Activated B cell treated with CpG ODN at 0.5 μM for 24 hours (primary cell): Measurements from ENCODE around the gene OLFML2A. TPM values are rescaled to one million over a fixed set of nuclear protein-coding genes. Genes with fewer than 3 reads are reported as not detected.
"Not testable (repeated sequence)": the region's sequence is repeated elsewhere in the genome, so short reads cannot be mapped to it uniquely, and the experiment has no call there.

Experiments used
- ATAC-seq: fragments of 200-7000 bp; cut with Tn5 transposase; one replicate; pipeline ENCODE4 v1.10.0; 2021; ENCODE audit warnings: low read depth, mild to moderate bottlenecking, moderate library complexity
- CTCF ChIA-PET: fragments of 350-600 bp; sonication (Branson Sonifier 250); formaldehyde crosslinking; loops from one replicate; lab custom pipeline; 2021; ENCODE audit warnings: antibody characterized with exemption; lab: Charles Lee
- POLR2A ChIA-PET: fragments of 350-600 bp; sonication (Branson Sonifier 250); formaldehyde crosslinking; loops from one replicate; lab custom pipeline; 2021; ENCODE audit warnings: antibody characterized with exemption; lab: Charles Lee
- DNase-seq: peaks from one replicate; pipeline ENCODE4 v3.0.0; 2022
- H3K27ac Mint-ChIP-seq: one replicate; pipeline ENCODE4 v1.8.0; 2020; ENCODE audit warnings: mixed read lengths
- H3K27me3 Mint-ChIP-seq: one replicate; pipeline ENCODE4 v1.8.0; 2021; ENCODE audit warnings: mixed read lengths
- H3K36me3 Mint-ChIP-seq: one replicate; pipeline ENCODE4 v1.8.0; 2021; ENCODE audit warnings: low read depth, mixed read lengths
- H3K4me1 Mint-ChIP-seq: one replicate; pipeline ENCODE4 v1.8.0; 2021; ENCODE audit warnings: mixed read lengths
- H3K4me3 Mint-ChIP-seq: one replicate; pipeline ENCODE4 v1.8.0; 2020; ENCODE audit warnings: mild to moderate bottlenecking, mixed read lengths
- H3K9me3 Mint-ChIP-seq: one replicate; pipeline ENCODE4 v1.8.0; 2020; ENCODE audit warnings: mixed read lengths
- intact Hi-C: fragments of 100-400 bp; cut with micrococcal nuclease; formaldehyde crosslinking; loops from one replicate; pipeline ENCODE4 v1.15.1; 2024
- total RNA-seq: library from RNA; stranded (reverse); gene quantifications from 2 replicates; pipeline ENCODE4 v1.2.3, GENCODE V29; 2022
- TF ChIP-seq, protein P1 (sequence below): fragments of 200-600 bp; IDR thresholded peaks from one replicate; pipeline ENCODE4 v1.8.0; 2022; ENCODE audit warnings: antibody characterized with exemption, mild to moderate bottlenecking

The OLFML2A gene
- total RNA-seq, 1 donor from 2014 or later = 0.78 TPM

DNA sequence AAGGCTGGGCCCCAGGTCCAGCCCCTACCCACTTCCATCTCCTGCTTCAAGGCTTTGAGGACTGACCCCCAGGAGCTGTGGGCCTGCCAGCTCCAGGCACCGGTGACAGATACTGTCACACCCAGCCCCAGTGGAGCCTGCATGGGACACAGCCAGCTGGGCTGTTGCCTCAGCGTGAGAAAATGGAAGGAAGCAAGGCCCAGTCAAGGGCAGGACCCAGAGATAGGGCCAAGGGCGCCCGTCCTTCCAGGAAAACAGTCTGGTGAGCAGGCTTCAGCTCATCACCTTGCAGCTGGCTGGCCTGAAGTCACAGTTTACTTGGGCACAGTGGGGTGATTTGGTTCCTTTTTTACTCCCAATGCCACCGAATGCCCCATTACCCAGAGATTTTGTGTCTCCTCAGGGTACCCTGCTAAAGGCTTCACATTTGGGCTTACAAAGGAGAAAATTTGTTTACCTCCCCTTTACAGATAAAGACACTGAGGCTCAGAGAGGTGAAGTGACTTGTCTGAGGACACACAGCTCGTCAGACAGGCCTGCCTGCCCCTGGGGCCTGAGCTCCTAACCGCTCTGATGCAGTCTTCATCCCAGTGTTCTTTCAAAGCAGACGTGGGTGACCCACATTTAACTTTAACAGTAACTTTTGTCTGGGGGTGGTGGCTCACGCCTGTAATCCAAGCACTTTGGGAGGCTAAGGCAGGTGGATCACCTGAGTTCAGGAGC lies 54.9 kb downstream of the OLFML2A start:
- no peaks in the 10 kb centered on the region for H3K9me3 Mint-ChIP-seq
- no peaks in the 10 kb centered on the region for H3K4me1 Mint-ChIP-seq
- H3K4me3 Mint-ChIP-seq = no peak overlapping the region
- DNase-seq (no peak), ATAC-seq (no peak)
- TF ChIP-seq, protein P1, sequence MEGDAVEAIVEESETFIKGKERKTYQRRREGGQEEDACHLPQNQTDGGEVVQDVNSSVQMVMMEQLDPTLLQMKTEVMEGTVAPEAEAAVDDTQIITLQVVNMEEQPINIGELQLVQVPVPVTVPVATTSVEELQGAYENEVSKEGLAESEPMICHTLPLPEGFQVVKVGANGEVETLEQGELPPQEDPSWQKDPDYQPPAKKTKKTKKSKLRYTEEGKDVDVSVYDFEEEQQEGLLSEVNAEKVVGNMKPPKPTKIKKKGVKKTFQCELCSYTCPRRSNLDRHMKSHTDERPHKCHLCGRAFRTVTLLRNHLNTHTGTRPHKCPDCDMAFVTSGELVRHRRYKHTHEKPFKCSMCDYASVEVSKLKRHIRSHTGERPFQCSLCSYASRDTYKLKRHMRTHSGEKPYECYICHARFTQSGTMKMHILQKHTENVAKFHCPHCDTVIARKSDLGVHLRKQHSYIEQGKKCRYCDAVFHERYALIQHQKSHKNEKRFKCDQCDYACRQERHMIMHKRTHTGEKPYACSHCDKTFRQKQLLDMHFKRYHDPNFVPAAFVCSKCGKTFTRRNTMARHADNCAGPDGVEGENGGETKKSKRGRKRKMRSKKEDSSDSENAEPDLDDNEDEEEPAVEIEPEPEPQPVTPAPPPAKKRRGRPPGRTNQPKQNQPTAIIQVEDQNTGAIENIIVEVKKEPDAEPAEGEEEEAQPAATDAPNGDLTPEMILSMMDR = no peak
- H3K27me3 Mint-ChIP-seq = peaks cover 4% of the 10 kb centered on the region
- H3K27ac Mint-ChIP-seq = no peak overlapping the region
- no peaks in the 10 kb centered on the region for H3K36me3 Mint-ChIP-seq
- intact Hi-C loops = no loop called here
- ChIA-PET CTCF (interaction anchor here (1.7 kb wide), 1 partner anchor 57 kb away, joined by 4 read pairs; no protein-coding TSS in a partner anchor), POLR2A (no interaction called here)

DNA sequence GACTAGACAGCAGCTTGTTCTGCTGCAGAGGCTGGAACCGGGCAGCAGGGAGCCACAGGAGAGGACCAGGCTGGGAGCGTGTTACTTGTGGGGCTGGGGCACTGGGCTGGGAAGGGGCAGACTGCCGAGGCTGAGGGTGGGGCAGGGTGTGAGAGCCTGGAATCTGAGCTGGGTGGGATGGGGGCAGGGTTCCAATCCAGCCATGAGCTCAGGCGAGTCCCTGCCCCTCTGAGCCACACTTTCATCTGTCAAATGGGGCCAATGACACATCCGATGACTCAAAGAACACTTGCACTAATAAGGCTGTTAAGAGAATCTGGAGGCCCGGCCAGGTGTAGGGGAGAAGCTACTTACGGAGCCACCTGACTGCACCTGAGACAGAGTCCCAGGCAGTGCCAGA lies 57.7 kb downstream of the OLFML2A start:
- TF ChIP-seq, protein P1 = no peak
- ChIA-PET CTCF (interaction anchor here (0.9 kb wide), 1 partner anchor 19 kb away, joined by 3 read pairs; the partner anchor contains the start of gene WDR38), POLR2A (no interaction called here)
- intact Hi-C loops = no loop called here
- DNase-seq (no peak), ATAC-seq (no peak)
- Mint-ChIP-seq H3K36me3 (no peaks in the 10 kb centered on the region), H3K27me3 (peaks cover 13% of the 10 kb centered on the region), H3K9me3 (no peaks in the 10 kb centered on the region), H3K27ac (no peak overlapping the region), H3K4me3 (no peak overlapping the region), H3K4me1 (no peaks in the 10 kb centered on the region)

DNA sequence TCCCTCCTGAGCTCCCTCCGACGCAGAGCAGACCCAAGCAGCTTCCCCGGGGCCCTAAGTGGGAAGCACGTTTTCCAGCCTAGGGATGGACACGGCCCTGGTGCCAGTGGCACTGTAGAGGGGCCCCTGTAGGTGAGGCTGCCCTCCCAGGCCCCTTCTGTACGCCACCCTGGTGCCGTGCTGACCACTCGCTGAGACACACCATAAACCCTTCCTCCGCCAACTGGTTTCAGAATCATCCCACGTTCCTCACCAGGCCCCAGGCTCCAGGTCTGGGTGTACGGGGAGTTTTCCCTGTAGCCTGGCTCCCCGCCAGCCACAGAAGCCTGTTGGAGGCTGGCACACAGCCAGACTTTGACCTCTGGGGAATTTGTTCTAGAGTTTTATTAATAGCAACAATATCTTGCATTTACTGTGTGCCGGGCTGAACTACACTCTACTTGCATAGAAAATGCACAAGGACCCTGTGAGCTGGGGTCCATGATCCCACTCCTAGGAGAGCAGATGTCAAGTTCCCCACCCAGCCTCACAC lies 58.2 kb downstream of the OLFML2A start:
- TF ChIP-seq, protein P1 = no peak
- H3K4me3 Mint-ChIP-seq = no peak overlapping the region
- no peaks in the 10 kb centered on the region for H3K9me3 Mint-ChIP-seq
- ATAC-seq = no peak
- ChIA-PET CTCF (interaction anchor here (0.9 kb wide), 1 partner anchor 18 kb away, joined by 3 read pairs; the partner anchor contains the start of gene WDR38), POLR2A (interaction anchor here (0.7 kb wide), 1 partner anchor 11 kb away, joined by 3 read pairs; no protein-coding TSS in a partner anchor)
- intact Hi-C loops = loop anchor here (5.0 kb wide), 1 partner anchor 33 kb away; no protein-coding TSS in a partner anchor
- no peak for DNase-seq
- H3K27ac Mint-ChIP-seq = no peak overlapping the region
- H3K36me3 Mint-ChIP-seq = no peaks in the 10 kb centered on the region
- peaks cover 13% of the 10 kb centered on the region for H3K27me3 Mint-ChIP-seq
- no peaks in the 10 kb centered on the region for H3K4me1 Mint-ChIP-seq

DNA sequence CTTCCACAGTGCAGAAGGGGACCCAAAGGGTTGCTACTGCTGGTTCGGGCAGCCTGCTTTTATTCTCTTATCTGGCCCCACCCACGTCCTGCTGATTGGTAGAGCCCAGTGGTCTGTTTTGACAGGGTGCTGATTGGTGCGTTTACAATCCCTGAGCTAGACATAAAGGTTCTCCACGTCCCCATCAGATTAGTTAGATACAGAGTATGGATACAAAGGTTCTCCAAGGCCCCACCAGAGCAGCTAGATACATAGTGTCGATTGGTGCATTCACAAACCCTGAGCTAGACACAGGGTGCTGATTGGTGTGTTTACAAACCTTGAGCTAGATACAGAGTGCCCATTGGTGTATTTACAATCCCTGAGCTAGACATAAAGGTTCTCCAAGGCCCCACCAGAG lies 61.2 kb downstream of the OLFML2A start:
- H3K9me3 Mint-ChIP-seq, H3K4me3 Mint-ChIP-seq, ATAC-seq, H3K4me1 Mint-ChIP-seq, H3K27ac Mint-ChIP-seq, CTCF ChIA-PET, DNase-seq, H3K36me3 Mint-ChIP-seq, POLR2A ChIA-PET: not testable (repeated sequence)
- H3K27me3 Mint-ChIP-seq = peaks cover 13% of the 10 kb centered on the region
- intact Hi-C loops = loop anchor here (5.0 kb wide), 1 partner anchor 36 kb away; no protein-coding TSS in a partner anchor

DNA sequence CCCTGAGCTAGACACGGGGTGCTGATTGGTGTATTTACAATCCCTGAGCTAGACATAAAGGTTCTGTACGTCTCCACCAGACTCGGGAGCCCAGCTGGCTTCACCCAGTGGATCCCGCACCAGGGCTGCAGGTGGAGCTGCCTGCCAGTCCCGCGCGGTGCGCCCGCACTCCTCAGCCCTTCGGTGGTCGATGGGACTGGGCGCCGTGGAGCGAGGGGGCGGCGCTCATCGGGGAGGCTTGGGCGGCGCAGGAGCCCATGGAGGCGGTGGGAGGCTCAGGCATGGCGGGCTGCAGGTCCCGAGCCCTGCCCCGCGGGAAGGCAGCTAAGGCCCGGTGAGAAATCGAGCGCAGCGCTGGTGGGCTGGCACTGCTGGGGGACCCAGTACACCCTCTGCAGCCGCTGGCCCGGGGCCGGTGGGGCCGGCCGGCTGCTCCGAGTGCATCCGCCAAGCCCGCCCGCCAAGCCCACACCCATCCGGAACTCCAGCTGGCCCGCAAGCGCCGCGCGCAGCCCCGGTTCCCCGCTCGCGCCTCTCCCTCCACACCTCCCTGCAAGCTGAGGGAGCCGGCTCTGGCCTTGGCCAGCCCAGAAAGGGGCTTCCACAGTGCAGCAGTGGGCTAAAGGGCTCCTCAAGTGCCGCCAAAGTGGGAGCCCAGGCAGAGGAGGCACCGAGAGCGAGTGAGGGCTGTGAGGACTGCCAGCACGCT lies 61.8 kb downstream of the OLFML2A start:
- H3K36me3 Mint-ChIP-seq, DNase-seq, CTCF ChIA-PET, H3K27ac Mint-ChIP-seq, POLR2A ChIA-PET, H3K4me1 Mint-ChIP-seq, H3K4me3 Mint-ChIP-seq, ATAC-seq, H3K9me3 Mint-ChIP-seq: not testable (repeated sequence)
- intact Hi-C loops = loop anchor here (5.0 kb wide), 1 partner anchor 36 kb away; no protein-coding TSS in a partner anchor
- peaks cover 13% of the 10 kb centered on the region for H3K27me3 Mint-ChIP-seq
